Suprapubic skin (tissue), 4 donors: ENCODE measurements around the gene GMDS.

Experiments
- EP300 ChIP-seq: sonication (generic); formaldehyde crosslinking; IDR thresholded peaks from one replicate; pipeline ENCODE4 v1.6.1; 2017; ENCODE audit warnings: antibody characterized with exemption
- POLR2A ChIP-seq, 2 donors: fragments of 450-650 bp; IDR thresholded peaks; one replicate each; pipeline ENCODE4 v1.6.1; 2017; ENCODE audit warnings: antibody characterized with exemption in 2 of 2, mild to moderate bottlenecking in 2 of 2, moderate library complexity in 2 of 2
- POLR2AphosphoS5 ChIP-seq, 3 donors: sonication (generic); formaldehyde crosslinking; IDR thresholded peaks; one replicate each; pipeline ENCODE4 v1.6.1; 2017; ENCODE audit warnings: antibody characterized with exemption in 3 of 3
- TF ChIP-seq, protein P1 (sequence below), 2 donors: fragments of 200-600 bp in 1 of 2; fragments of 450-650 bp in 1 of 2; sonication (generic) in 1 of 2; IDR thresholded peaks; one replicate each; pipeline ENCODE4 v1.5.1; 2016 to 2019; ENCODE audit warnings: antibody characterized with exemption in 2 of 2, mild to moderate bottlenecking in 1 of 2, moderate library complexity in 1 of 2

DNA sequence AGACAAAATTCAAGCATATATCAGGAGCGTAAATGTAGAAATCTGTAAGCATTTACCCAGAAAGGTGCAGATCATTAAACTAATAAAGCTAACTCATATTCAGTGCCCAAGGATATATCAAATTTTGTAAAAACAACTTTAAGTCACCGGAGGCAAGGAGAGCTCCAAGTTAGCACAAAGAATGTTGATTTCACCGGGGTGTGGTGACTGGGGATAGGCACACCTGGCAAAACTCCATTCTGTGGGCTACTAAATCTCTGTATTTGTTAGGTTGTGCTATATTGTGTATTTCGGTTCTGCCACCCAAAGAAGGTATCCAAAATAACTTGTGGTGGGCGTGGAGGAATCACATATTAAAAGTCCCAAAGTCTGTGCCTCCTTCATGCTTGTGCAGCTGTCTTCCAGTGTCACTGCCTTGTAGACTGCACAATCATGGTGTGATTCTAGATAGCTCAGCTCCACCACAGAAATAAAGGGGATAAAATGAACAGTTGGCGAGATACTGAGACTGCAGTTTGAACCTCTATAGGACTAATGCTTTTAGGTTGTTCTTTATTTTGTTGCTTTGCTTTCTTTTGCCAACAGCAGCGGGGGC, 111.6 kb downstream of the GMDS start:
- no peak for TF ChIP-seq EP300
- TF ChIP-seq, protein P1, sequence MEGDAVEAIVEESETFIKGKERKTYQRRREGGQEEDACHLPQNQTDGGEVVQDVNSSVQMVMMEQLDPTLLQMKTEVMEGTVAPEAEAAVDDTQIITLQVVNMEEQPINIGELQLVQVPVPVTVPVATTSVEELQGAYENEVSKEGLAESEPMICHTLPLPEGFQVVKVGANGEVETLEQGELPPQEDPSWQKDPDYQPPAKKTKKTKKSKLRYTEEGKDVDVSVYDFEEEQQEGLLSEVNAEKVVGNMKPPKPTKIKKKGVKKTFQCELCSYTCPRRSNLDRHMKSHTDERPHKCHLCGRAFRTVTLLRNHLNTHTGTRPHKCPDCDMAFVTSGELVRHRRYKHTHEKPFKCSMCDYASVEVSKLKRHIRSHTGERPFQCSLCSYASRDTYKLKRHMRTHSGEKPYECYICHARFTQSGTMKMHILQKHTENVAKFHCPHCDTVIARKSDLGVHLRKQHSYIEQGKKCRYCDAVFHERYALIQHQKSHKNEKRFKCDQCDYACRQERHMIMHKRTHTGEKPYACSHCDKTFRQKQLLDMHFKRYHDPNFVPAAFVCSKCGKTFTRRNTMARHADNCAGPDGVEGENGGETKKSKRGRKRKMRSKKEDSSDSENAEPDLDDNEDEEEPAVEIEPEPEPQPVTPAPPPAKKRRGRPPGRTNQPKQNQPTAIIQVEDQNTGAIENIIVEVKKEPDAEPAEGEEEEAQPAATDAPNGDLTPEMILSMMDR (IDR thresholded peaks at IDR 0.05): no peak
- TF ChIP-seq POLR2AphosphoS5 (IDR thresholded peaks at IDR 0.05): no peak
- TF ChIP-seq POLR2A (IDR thresholded peaks at IDR 0.05): no peak
